ENCODE data around the gene ATP5F1D. TPM values are rescaled to one million over a fixed set of nuclear protein-coding genes. Genes with fewer than 3 reads are reported as not detected.

The ATP5F1D gene
- total and polyA plus RNA-seq, 2 of the 8 experiments (the other 6 are each of a cell fraction or from before 2014, with no cell fraction given): 174 to 249 TPM

DNA sequence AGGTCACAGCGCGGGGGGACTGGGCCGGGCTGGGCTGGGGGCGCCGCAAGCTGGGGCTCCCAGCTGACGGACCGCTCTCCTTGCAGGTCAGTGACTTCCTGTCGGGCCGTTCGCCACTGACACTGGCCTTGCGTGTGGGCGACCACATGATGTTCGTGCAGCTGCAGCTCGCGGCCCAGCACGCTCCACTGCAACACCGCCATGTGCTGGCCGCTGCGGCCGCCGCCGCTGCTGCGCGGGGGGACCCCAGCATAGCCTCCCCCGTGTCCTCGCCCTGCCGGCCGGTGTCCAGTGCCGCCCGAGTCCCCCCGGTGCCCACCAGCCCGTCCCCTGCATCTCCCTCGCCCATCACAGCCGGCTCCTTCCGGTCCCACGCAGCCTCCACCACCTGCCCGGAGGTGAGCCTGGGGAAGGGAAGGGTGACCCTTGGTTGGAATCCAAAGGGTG is 12.6 kb downstream of the ATP5F1D start:
- FAIRE-seq (no peak), DNase-seq (ENCODE audit: low read depth in 1 of 2, low spot score in 2 of 2) (no peak)
- no peak overlapping the region for H3K4ac ChIP-seq (replicated peaks; ENCODE audit: insufficient read length, low read depth, low read length)
- H3K23me2 ChIP-seq (ENCODE audit: low read depth, low read length): peaks cover 2% of the 10 kb centered on the region; the same call in 1 of the 2 replicates
- WGBS, 2 experiments (ENCODE audit: extremely low coverage in 1 of 2, insufficient coverage in 1 of 2, insufficient read length in 1 of 2, insufficient replicate concordance in 2 of 2, low coverage in 1 of 2, low lambda C conversion rate in 2 of 2, missing lambda C conversion rate in 1 of 2): 96% methylated on average over 19 of the region's 37 CpGs; no CpG with 5 or more reads in 1 of the 2 experiments
- no peak overlapping the region for H3K14ac ChIP-seq (ENCODE audit: insufficient read length)
- no peak for TF ChIP-seq TAF1 (IDR thresholded peaks at IDR 0.05; ENCODE audit: low read depth, low read length)
- TF ChIP-seq RAD21 (IDR thresholded peaks at IDR 0.05 in 1 of 2, conservative IDR thresholded peaks at IDR 0.05 in 1 of 2; ENCODE audit: low read depth in 2 of 2, low read length in 2 of 2): no peak
- TF ChIP-seq SP2 (IDR thresholded peaks at IDR 0.05; ENCODE audit: low read length): no peak
- no peak for TF ChIP-seq EP300 (IDR thresholded peaks at IDR 0.05; ENCODE audit: borderline replicate concordance in 1 of 2, low read depth in 2 of 2, low read length in 2 of 2)
- no peak for TF ChIP-seq SRF (IDR thresholded peaks at IDR 0.05; ENCODE audit: low read depth, low read length)
- TF ChIP-seq BCL11A (IDR thresholded peaks at IDR 0.05; ENCODE audit: low read depth in 2 of 2, low read length in 2 of 2): no peak
- TF ChIP-seq CHD2 (IDR thresholded peaks at IDR 0.05; ENCODE audit: low read length): no peak
- TF ChIP-seq, protein P1, sequence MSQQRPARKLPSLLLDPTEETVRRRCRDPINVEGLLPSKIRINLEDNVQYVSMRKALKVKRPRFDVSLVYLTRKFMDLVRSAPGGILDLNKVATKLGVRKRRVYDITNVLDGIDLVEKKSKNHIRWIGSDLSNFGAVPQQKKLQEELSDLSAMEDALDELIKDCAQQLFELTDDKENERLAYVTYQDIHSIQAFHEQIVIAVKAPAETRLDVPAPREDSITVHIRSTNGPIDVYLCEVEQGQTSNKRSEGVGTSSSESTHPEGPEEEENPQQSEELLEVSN (IDR thresholded peaks at IDR 0.05): no peak
- no peak for TF ChIP-seq SIRT6 (IDR thresholded peaks at IDR 0.05; ENCODE audit: low read length)
- TF ChIP-seq CHD1 (IDR thresholded peaks at IDR 0.05; ENCODE audit: low read depth, low read length): no peak
- no peak for TF ChIP-seq HDAC6 (IDR thresholded peaks at IDR 0.05; ENCODE audit: low read depth, low read length)
- TF ChIP-seq RBBP5 (IDR thresholded peaks at IDR 0.05; ENCODE audit: borderline replicate concordance, low read depth, low read length): no peak
- H2AK5ac ChIP-seq (ENCODE audit: low read depth, low read length): no peak overlapping the region
- ChIA-PET CTCF (ENCODE audit: partially characterized antibody) (interaction anchor here (1.4 to 15.9 kb wide), 3 partner anchors 9 to 13 kb away, joined by 4 to 212 read pairs (median 42); partner anchors contain the start of gene ATP5F1D), POLR2A (ENCODE audit: partially characterized antibody) (interaction anchor here (0.9 to 19.4 kb wide), 6 partner anchors 10 to 227 kb away, joined by 3 to 456 read pairs (median 8); partner anchors contain the start of genes CIRBP, CNN2 and FAM174C)
- H2BK12ac ChIP-seq (ENCODE audit: low read depth, low read length): no peak overlapping the region
- peaks cover 9 to 51% of the 10 kb centered on the region in 2 experiments for H3K79me2 ChIP-seq (ENCODE audit: control insufficient read depth in 1 of 2, insufficient read depth in 2 of 2, low read length in 2 of 2)
- H3K36me3 ChIP-seq (ENCODE audit: control insufficient read depth in 2 of 4, insufficient read depth in 4 of 4, low read length in 3 of 4): peaks cover 26 to 75% (median 45%) of the 10 kb centered on the region in 4 experiments
- no peak overlapping the region for H2AFZ ChIP-seq (ENCODE audit: low read length)
- H4K91ac ChIP-seq (replicated peaks; ENCODE audit: insufficient read length, low read length): no peak overlapping the region
- no peak overlapping the region for H3K23ac ChIP-seq (ENCODE audit: insufficient read length)
- H2BK15ac ChIP-seq (ENCODE audit: low read length): no peak overlapping the region
- no peak overlapping the region for H3K56ac ChIP-seq (replicated peaks; ENCODE audit: insufficient read length, low read depth, low read length)
- peaks cover 24 to 38% of the 10 kb centered on the region in 2 experiments for H4K20me1 ChIP-seq (replicated peaks in 1 of 2; ENCODE audit: control insufficient read depth in 1 of 2, insufficient read depth in 2 of 2, low read length in 2 of 2)
- H2BK5ac ChIP-seq (ENCODE audit: low read depth, low read length): no peak overlapping the region; the same call in 1 of the 2 replicates
- no peak overlapping the region for H3K18ac ChIP-seq (ENCODE audit: extremely low read depth, low read length)
- H2BK20ac ChIP-seq (ENCODE audit: low read length): no peak overlapping the region
- peaks cover 12% of the 10 kb centered on the region; the same call in 1 of the 2 replicates for H3K79me1 ChIP-seq (ENCODE audit: low read depth, low read length)
- no peak overlapping the region for H3K4me2 ChIP-seq (ENCODE audit: insufficient read depth in 1 of 2, low read depth in 2 of 2, low read length in 2 of 2)
- no peaks in the 10 kb centered on the region for H3K9me3 ChIP-seq (ENCODE audit: insufficient read depth in 2 of 2, low read depth in 1 of 2, low read length in 1 of 2)
- H3K9ac ChIP-seq (replicated peaks in 1 of 4; ENCODE audit: extremely low read depth in 1 of 4, low read depth in 3 of 4, low read length in 3 of 4): no peak overlapping the region
- H4K5ac ChIP-seq (ENCODE audit: insufficient read length, low read depth, low read length): no peak overlapping the region
- H2BK120ac ChIP-seq (replicated peaks; ENCODE audit: low read depth, low read length): no peak overlapping the region
- H3K4me1 ChIP-seq (replicated peaks in 1 of 4; ENCODE audit: control insufficient read depth in 3 of 4, insufficient read depth in 4 of 4, low read length in 3 of 4): peaks cover 0 to 26% (median 13%) of the 10 kb centered on the region in 4 experiments; a peak in 6 of 7 replicates
- no peak overlapping the region for H3K4me3 ChIP-seq (ENCODE audit: extremely low read depth in 1 of 4, insufficient read depth in 2 of 4, low read depth in 3 of 4, low read length in 4 of 4)
- no peaks in the 10 kb centered on the region; a peak in 1 of 7 replicates for H3K27me3 ChIP-seq (replicated peaks in 1 of 4; ENCODE audit: control insufficient read depth in 3 of 4, extremely low read depth in 1 of 4, insufficient read depth in 3 of 4, low read length in 3 of 4)
- H3K27ac ChIP-seq (ENCODE audit: low read depth, low read length): no peak overlapping the region
- peak overlapping the region; percentile 75; the same call in 1 of the 2 replicates for H4K8ac ChIP-seq (ENCODE audit: extremely low read depth, insufficient read depth, low read length)

Data from H1 (cell line).